Activated naive CD4-positive, alpha-beta T cell treated with anti-CD3 and anti-CD28 coated beads, Interleukin-2, amount 50 U/mL, for 24 hours (primary cell): Measurements from ENCODE around the gene WNT3.
A peak's percentile ranks its signal among the peaks of the same experiment; 100 is the strongest.

Experiments used
- H3K27ac Mint-ChIP-seq: one replicate; pipeline ENCODE4 v1.8.0; 2021; ENCODE audit warnings: mild to moderate bottlenecking, mixed read lengths
- H3K27me3 Mint-ChIP-seq: one replicate; pipeline ENCODE4 v1.8.0; 2021; ENCODE audit warnings: mixed read lengths
- H3K36me3 Mint-ChIP-seq: one replicate; pipeline ENCODE4 v1.8.0; 2021; ENCODE audit warnings: mixed read lengths
- H3K4me1 Mint-ChIP-seq: one replicate; pipeline ENCODE4 v1.8.0; 2021; ENCODE audit warnings: mixed read lengths
- H3K4me3 Mint-ChIP-seq: one replicate; pipeline ENCODE4 v1.8.0; 2021; ENCODE audit warnings: mild to moderate bottlenecking, mixed read lengths
- H3K9me3 Mint-ChIP-seq: one replicate; pipeline ENCODE4 v1.8.0; 2021; ENCODE audit warnings: mixed read lengths

WNT3 gene, protein sequence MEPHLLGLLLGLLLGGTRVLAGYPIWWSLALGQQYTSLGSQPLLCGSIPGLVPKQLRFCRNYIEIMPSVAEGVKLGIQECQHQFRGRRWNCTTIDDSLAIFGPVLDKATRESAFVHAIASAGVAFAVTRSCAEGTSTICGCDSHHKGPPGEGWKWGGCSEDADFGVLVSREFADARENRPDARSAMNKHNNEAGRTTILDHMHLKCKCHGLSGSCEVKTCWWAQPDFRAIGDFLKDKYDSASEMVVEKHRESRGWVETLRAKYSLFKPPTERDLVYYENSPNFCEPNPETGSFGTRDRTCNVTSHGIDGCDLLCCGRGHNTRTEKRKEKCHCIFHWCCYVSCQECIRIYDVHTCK

DNA sequence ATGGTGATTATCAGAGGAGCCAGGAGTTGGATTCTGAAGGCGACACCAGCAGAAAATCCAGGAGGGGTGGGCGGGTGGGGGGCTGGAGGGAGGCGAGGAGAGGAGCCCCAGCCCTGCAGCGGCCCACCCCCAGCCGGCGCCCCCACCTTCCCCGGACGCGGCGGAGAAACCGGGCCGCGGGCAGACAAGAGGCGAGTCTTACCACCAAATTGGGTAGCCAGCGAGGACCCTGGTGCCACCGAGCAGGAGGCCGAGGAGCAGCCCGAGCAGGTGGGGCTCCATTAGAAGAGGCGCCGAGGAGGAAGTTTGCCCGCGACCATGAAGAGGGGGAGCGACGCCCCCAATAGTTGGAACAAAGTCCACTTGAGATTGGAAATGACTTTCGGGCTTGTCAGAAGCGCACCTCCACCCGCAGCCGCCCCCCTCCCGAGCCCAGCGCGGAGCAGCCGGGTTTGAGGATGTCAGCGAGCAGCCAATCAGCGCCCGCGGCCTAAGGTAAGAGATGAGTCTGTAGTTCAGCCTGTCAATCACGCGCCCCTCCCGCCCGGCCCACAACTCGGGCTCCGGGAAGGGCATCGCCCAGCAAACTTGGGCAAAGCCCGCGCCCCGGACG, at the start of gene WNT3:
TSS of gene WNT3 (minus strand) at position 377 of the 613 bp plus-strand sequence. CDS start at position 282, 95 bp downstream.
- Mint-ChIP-seq H3K36me3 (no peaks in the 10 kb centered on the region), H3K27ac (no peak within 1 kb of the TSS), H3K4me1 (peaks cover 10% of the 10 kb centered on the region), H3K4me3 (peak within 1 kb of the TSS; percentile 78), H3K9me3 (no peaks in the 10 kb centered on the region), H3K27me3 (peaks cover 62% of the 10 kb centered on the region)

- Mint-ChIP-seq H3K36me3 (no peaks in the 10 kb centered on the region), H3K27ac (no peak overlapping the region), H3K4me3 (no peak overlapping the region), H3K27me3 (peaks cover 2% of the 10 kb centered on the region), H3K4me1 (no peaks in the 10 kb centered on the region), H3K9me3 (no peaks in the 10 kb centered on the region)
Measured at GRCh38 chr17:46866747-46867146, 48.3 kb upstream of the WNT3 start.

DNA sequence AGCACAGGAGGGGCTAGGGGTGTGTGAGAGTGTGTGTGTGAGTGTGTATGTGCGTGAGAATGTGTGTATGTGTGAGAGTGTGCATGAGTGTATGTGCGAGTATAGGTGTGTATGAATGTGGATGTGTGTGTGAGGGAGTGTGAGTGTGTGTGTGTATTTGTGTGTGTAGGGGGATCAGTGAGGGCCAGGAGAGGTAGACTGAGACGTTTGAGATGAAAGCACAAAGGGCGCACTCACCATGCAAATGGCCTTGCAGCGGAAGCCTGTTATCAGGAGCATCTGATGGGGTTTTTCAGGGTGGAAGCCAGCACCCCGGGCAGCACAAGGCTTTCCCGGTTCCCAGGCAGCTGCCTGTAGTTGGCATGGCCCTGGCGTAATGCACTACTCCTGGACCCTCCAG, 47.8 kb upstream of the WNT3 start:
- peaks cover 2% of the 10 kb centered on the region for H3K27me3 Mint-ChIP-seq
- H3K4me1 Mint-ChIP-seq = no peaks in the 10 kb centered on the region
- no peak overlapping the region for H3K27ac Mint-ChIP-seq
- H3K36me3 Mint-ChIP-seq = no peaks in the 10 kb centered on the region
- no peak overlapping the region for H3K4me3 Mint-ChIP-seq
- no peaks in the 10 kb centered on the region for H3K9me3 Mint-ChIP-seq

GRCh38 chr17:46865100-46865499, 46.6 kb upstream of the WNT3 start:
- H3K36me3 Mint-ChIP-seq = no peaks in the 10 kb centered on the region

GRCh38 chr17:46863383-46864121, 45.1 kb upstream of the WNT3 start:
- Mint-ChIP-seq H3K27ac (no peak overlapping the region), H3K4me3 (no peak overlapping the region), H3K36me3 (no peaks in the 10 kb centered on the region), H3K4me1 (no peaks in the 10 kb centered on the region), H3K9me3 (no peaks in the 10 kb centered on the region), H3K27me3 (peaks cover 2% of the 10 kb centered on the region)

More at GRCh38 chr17:46865100-46865499, 46.6 kb upstream of the WNT3 start:
- Mint-ChIP-seq H3K9me3 (no peaks in the 10 kb centered on the region), H3K4me1 (no peaks in the 10 kb centered on the region), H3K4me3 (no peak overlapping the region), H3K27ac (no peak overlapping the region), H3K27me3 (peaks cover 2% of the 10 kb centered on the region)

- no peak overlapping the region for H3K4me3 Mint-ChIP-seq
- H3K4me1 Mint-ChIP-seq = no peaks in the 10 kb centered on the region
- H3K9me3 Mint-ChIP-seq = no peaks in the 10 kb centered on the region
- H3K27ac Mint-ChIP-seq = no peak overlapping the region
- H3K27me3 Mint-ChIP-seq = peaks cover 2% of the 10 kb centered on the region
- H3K36me3 Mint-ChIP-seq = no peaks in the 10 kb centered on the region
Measured at GRCh38 chr17:46862949-46863348, 44.5 kb upstream of the WNT3 start.

- H3K36me3 Mint-ChIP-seq = no peaks in the 10 kb centered on the region
- H3K27ac Mint-ChIP-seq = no peak overlapping the region
- H3K27me3 Mint-ChIP-seq = peaks cover 10% of the 10 kb centered on the region
- H3K9me3 Mint-ChIP-seq = no peaks in the 10 kb centered on the region
- H3K4me3 Mint-ChIP-seq = no peak overlapping the region
- no peaks in the 10 kb centered on the region for H3K4me1 Mint-ChIP-seq
Measured at GRCh38 chr17:46859996-46860395, 41.5 kb upstream of the WNT3 start.

GRCh38 chr17:46857600-46857999, 39.1 kb upstream of the WNT3 start:
- no peaks in the 10 kb centered on the region for H3K36me3 Mint-ChIP-seq
- no peak overlapping the region for H3K27ac Mint-ChIP-seq
- no peak overlapping the region for H3K4me3 Mint-ChIP-seq
- peaks cover 16% of the 10 kb centered on the region for H3K27me3 Mint-ChIP-seq
- H3K4me1 Mint-ChIP-seq = peaks cover 2% of the 10 kb centered on the region
- H3K9me3 Mint-ChIP-seq = no peaks in the 10 kb centered on the region

DNA sequence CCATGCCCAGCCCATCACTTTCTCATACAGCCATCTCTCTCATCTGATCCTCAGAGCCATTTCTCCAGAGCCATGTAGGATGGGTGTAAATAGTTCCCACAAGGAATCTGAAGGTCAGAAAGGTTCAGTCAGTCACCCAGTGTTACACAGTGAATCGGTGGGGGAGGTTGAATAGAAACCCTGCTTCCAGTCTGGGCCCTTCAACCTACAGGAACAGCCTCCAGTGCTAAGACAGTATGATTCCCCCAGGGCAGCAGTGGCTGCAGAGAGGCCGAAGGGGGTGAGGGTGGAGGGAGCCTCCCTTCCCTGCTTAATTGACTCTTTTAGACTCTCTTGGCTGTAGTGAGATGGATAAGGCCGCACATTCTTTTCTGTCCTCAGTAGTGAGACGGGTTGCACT, 36.5 kb upstream of the WNT3 start:
- peaks cover 34% of the 10 kb centered on the region for H3K27me3 Mint-ChIP-seq
- peaks cover 8% of the 10 kb centered on the region for H3K4me1 Mint-ChIP-seq
- H3K27ac Mint-ChIP-seq = no peak overlapping the region
- no peaks in the 10 kb centered on the region for H3K9me3 Mint-ChIP-seq
- H3K36me3 Mint-ChIP-seq = no peaks in the 10 kb centered on the region
- no peak overlapping the region for H3K4me3 Mint-ChIP-seq

GRCh38 chr17:46854515-46854914, 36.0 kb upstream of the WNT3 start:
- H3K4me1 Mint-ChIP-seq = peaks cover 8% of the 10 kb centered on the region
- no peaks in the 10 kb centered on the region for H3K9me3 Mint-ChIP-seq
- peaks cover 36% of the 10 kb centered on the region for H3K27me3 Mint-ChIP-seq
- H3K36me3 Mint-ChIP-seq = no peaks in the 10 kb centered on the region
- H3K4me3 Mint-ChIP-seq = no peak overlapping the region
- no peak overlapping the region for H3K27ac Mint-ChIP-seq

DNA sequence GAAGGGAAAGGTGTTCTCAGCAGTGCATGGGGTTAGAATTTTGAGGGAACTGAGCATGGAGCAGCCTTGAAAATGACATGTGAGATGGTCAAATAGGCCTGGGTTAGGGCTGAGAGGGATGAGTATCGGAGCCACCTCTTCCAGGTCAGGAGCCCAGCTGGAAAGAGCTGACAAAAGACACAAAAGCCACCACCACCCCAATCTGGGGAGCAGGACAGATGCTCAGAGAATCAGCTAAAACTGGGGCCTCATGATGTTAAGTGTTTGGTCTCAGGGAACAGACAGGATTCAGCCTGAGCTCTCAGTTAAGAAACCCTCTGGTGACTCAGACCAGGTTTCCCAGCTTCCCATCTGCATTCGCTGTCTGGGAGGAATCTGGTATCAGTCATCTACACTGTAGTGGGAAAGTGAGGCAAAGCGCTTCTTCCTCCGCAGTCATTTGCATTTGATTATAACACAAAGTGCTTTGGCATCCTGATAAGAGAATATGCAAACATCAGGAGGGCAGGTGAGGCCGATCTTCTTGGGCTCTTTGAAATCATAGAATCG, 35.5 kb upstream of the WNT3 start:
- Mint-ChIP-seq H3K27me3 (peaks cover 39% of the 10 kb centered on the region), H3K36me3 (no peaks in the 10 kb centered on the region), H3K4me1 (peaks cover 8% of the 10 kb centered on the region), H3K9me3 (no peaks in the 10 kb centered on the region), H3K27ac (no peak overlapping the region), H3K4me3 (no peak overlapping the region)

- H3K27ac Mint-ChIP-seq = no peak within 1 kb of the TSS
- no peaks in the 10 kb centered on the region for H3K9me3 Mint-ChIP-seq
- peak within 1 kb of the TSS; percentile 66 for H3K4me3 Mint-ChIP-seq
- H3K27me3 Mint-ChIP-seq = peaks cover 48% of the 10 kb centered on the region
- H3K4me1 Mint-ChIP-seq = peaks cover 8% of the 10 kb centered on the region
- H3K36me3 Mint-ChIP-seq = no peaks in the 10 kb centered on the region
Measured at GRCh38 chr17:46851029-46851741, 32.7 kb upstream of the WNT3 start, which contains the start of gene WNT9B. Gene WNT9B, plus strand, starts transcription at chr17:46851583. Its CDS starts 56 bp downstream, at chr17:46851639.

DNA sequence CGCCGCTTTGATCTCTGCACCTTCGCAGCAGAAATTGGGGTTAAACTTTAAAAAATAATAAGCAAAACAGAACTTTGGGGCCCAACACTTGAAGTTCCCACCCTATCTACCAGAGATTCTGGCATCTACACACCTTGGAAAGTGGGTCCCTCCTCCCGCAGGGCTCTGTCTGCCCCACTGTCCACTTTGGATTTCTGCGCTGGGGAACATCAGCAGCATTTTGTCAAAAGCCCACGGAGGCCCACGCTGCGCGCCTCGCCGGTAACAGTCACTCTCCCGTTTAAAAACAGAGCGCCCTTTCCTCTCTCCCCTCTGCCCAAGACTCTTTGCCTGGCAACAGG, 32.2 kb upstream of the WNT3 start:
- Mint-ChIP-seq H3K27ac (no peak overlapping the region), H3K27me3 (peaks cover 47% of the 10 kb centered on the region), H3K36me3 (no peaks in the 10 kb centered on the region), H3K9me3 (no peaks in the 10 kb centered on the region), H3K4me3 (peak overlapping the region; percentile 66), H3K4me1 (peaks cover 8% of the 10 kb centered on the region)

DNA sequence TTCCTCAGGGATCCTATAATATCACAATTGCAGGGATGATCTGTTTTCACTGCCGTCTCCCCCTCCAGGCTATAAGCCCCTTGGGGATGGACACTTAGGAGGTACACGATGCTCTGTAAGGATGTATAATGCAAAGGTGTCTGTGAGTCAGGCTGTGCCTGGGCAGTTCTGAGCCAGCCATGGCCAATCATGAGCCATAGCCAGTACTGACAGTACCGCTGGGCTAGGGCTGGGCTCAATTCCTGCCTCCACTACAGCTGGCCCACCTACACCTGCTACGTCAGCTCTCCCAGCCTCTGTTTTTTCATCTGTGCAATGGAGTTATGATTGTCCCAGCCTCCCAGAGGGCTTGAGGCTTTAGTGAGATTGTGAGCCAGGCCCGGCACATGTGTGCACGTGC, 30.0 kb upstream of the WNT3 start:
- Mint-ChIP-seq H3K27me3 (peaks cover 47% of the 10 kb centered on the region), H3K36me3 (no peaks in the 10 kb centered on the region), H3K9me3 (no peaks in the 10 kb centered on the region), H3K4me3 (no peak overlapping the region), H3K4me1 (peaks cover 17% of the 10 kb centered on the region), H3K27ac (no peak overlapping the region)
